DND-41 (cell line): ENCODE measurements around the gene NUP214.
"Not testable (repeated sequence)": the region's sequence is repeated elsewhere in the genome, so short reads cannot be mapped to it uniquely, and the experiment has no call there.

Experiments
- ATAC-seq: fragments of 200-7000 bp; cut with Tn5 transposase; 3 replicates; pipeline ENCODE4 v1.9.1; 2021; ENCODE audit warnings: low read depth; ENCODE audit not compliant: insufficient read depth
- DNase-seq: peaks from one replicate; pipeline ENCODE4 v3.0.0-alpha.2; 2020
- H2AFZ ChIP-seq: 2 replicates; pipeline ENCODE4 v1.6.0; 2012; ENCODE audit warnings: low read depth, low read length
- H3K27ac ChIP-seq: 2 replicates; pipeline ENCODE4 v1.5.1; 2012; ENCODE audit warnings: low read length, inconsistent platforms
- H3K27me3 ChIP-seq: fragments of 200-600 bp; sonication (generic); 2 replicates; pipeline ENCODE4 v1.6.0; 2012; ENCODE audit warnings: low read length, mild to moderate bottlenecking, inconsistent platforms; ENCODE audit not compliant: insufficient read depth, poor library complexity
- H3K36me3 ChIP-seq: 2 replicates; pipeline ENCODE4 v1.5.1; 2012; ENCODE audit warnings: low read length, inconsistent platforms; ENCODE audit not compliant: insufficient read depth
- H3K4me1 ChIP-seq: 2 replicates; pipeline ENCODE4 v1.5.1; 2012; ENCODE audit warnings: mild to moderate bottlenecking, low read length; ENCODE audit not compliant: insufficient read depth
- H3K4me2 ChIP-seq: 2 replicates; pipeline ENCODE4 v1.6.0; 2012; ENCODE audit warnings: mild to moderate bottlenecking, moderate library complexity, low read length, inconsistent platforms; ENCODE audit not compliant: insufficient read depth
- H3K4me3 ChIP-seq, 2 experiments: fragments of 200-600 bp in 1 of 2; shearing (Covaris generic) in 1 of 2; 2 replicates each; pipeline ENCODE4 v1.5.1; 2012 to 2016; ENCODE audit warnings: inconsistent platforms in 2 of 2, low read length in 2 of 2, mild to moderate bottlenecking in 2 of 2, low read depth in 1 of 2, moderate library complexity in 1 of 2
- H3K79me2 ChIP-seq: 2 replicates; pipeline ENCODE4 v1.6.0; 2012; ENCODE audit warnings: low read length, inconsistent platforms; ENCODE audit not compliant: insufficient read depth
- H3K9ac ChIP-seq: 2 replicates; pipeline ENCODE4 v1.6.0; 2012; ENCODE audit warnings: low read depth, mild to moderate bottlenecking, inconsistent platforms, low read length, moderate library complexity
- H3K9me3 ChIP-seq: 2 replicates; pipeline ENCODE4 v1.5.1; 2012; ENCODE audit warnings: low read length, moderate library complexity, mild to moderate bottlenecking, inconsistent platforms; ENCODE audit not compliant: insufficient read depth, severe bottlenecking
- H4K20me1 ChIP-seq: 2 replicates; pipeline ENCODE4 v1.6.0; 2012; ENCODE audit warnings: low read length; ENCODE audit not compliant: insufficient read depth
- CTCF ChIP-seq: IDR thresholded peaks from 2 replicates; pipeline ENCODE4 v1.5.1; 2012; ENCODE audit warnings: borderline replicate concordance, low read length, moderate library complexity, mild to moderate bottlenecking; ENCODE audit not compliant: poor library complexity, severe bottlenecking; ENCODE audit errors: extremely low read depth
- EZH2 ChIP-seq: IDR thresholded peaks from 3 replicates; pipeline ENCODE4 v1.6.1; 2012; ENCODE audit warnings: borderline replicate concordance, low read depth, mild to moderate bottlenecking, moderate library complexity, low read length, inconsistent platforms; ENCODE audit not compliant: severe bottlenecking

The NUP214 gene

GRCh38 chr9:131187957-131188356 is 62.6 kb downstream of the NUP214 start:
- Histone ChIP-seq H4K20me1 (no peaks in the 10 kb centered on the region), H3K4me3 (no peak overlapping the region), H2AFZ (no peak overlapping the region), H3K9ac (no peak overlapping the region), H3K36me3 (peaks cover 63% of the 10 kb centered on the region), H3K27me3 (no peaks in the 10 kb centered on the region), H3K9me3 (no peaks in the 10 kb centered on the region), H3K79me2 (no peaks in the 10 kb centered on the region), H3K4me2 (no peak overlapping the region), H3K27ac (no peak overlapping the region), H3K4me1 (no peaks in the 10 kb centered on the region)
- TF ChIP-seq CTCF (no peak), EZH2 (no peak)
- DNase-seq, result no peak
- no peak for ATAC-seq

GRCh38 chr9:131188976-131189375 is 63.6 kb downstream of the NUP214 start:
- Histone ChIP-seq H2AFZ (no peak overlapping the region), H4K20me1 (no peaks in the 10 kb centered on the region), H3K79me2 (no peaks in the 10 kb centered on the region), H3K27me3 (no peaks in the 10 kb centered on the region), H3K36me3 (peaks cover 64% of the 10 kb centered on the region), H3K4me3 (no peak overlapping the region), H3K9ac (no peak overlapping the region), H3K4me1 (no peaks in the 10 kb centered on the region), H3K9me3 (no peaks in the 10 kb centered on the region), H3K27ac (no peak overlapping the region), H3K4me2 (no peak overlapping the region)
- TF ChIP-seq EZH2, result no peak
- TF ChIP-seq CTCF, result no peak
- ATAC-seq (no peak), DNase-seq (no peak)

GRCh38 chr9:131190191-131190590 is 64.8 kb downstream of the NUP214 start:
- H3K36me3 ChIP-seq, result peaks cover 73% of the 10 kb centered on the region

GRCh38 chr9:131191032-131191431 is 65.6 kb downstream of the NUP214 start:
- not testable (repeated sequence) for H3K4me1 ChIP-seq, H3K9ac ChIP-seq, H3K79me2 ChIP-seq, H3K27ac ChIP-seq, H3K27me3 ChIP-seq, H4K20me1 ChIP-seq, H3K4me2 ChIP-seq, DNase-seq, H3K4me3 ChIP-seq, H3K9me3 ChIP-seq, ATAC-seq, H2AFZ ChIP-seq
- peaks cover 75% of the 10 kb centered on the region for H3K36me3 ChIP-seq

More at GRCh38 chr9:131190191-131190590, 64.8 kb downstream of the NUP214 start:
- no peak for ATAC-seq
- no peaks in the 10 kb centered on the region for H3K9me3 ChIP-seq
- H3K4me2 ChIP-seq, result no peak overlapping the region
- H3K4me3 ChIP-seq, result no peak overlapping the region
- H3K79me2 ChIP-seq, result no peaks in the 10 kb centered on the region
- no peaks in the 10 kb centered on the region for H4K20me1 ChIP-seq
- no peak for DNase-seq
- no peak overlapping the region for H2AFZ ChIP-seq
- no peak overlapping the region for H3K9ac ChIP-seq
- H3K27ac ChIP-seq, result no peak overlapping the region
- TF ChIP-seq CTCF, result no peak
- no peak for TF ChIP-seq EZH2
- no peaks in the 10 kb centered on the region for H3K27me3 ChIP-seq
- H3K4me1 ChIP-seq, result no peaks in the 10 kb centered on the region
